SHP77 (cell line): ENCODE results near the gene MTUS2.

Experiments
- DNase-seq, 2 experiments: peaks; one replicate each; lab custom pipeline; 2025; lab: John Stamatoyannopoulos, UW

Gene MTUS2

DNA sequence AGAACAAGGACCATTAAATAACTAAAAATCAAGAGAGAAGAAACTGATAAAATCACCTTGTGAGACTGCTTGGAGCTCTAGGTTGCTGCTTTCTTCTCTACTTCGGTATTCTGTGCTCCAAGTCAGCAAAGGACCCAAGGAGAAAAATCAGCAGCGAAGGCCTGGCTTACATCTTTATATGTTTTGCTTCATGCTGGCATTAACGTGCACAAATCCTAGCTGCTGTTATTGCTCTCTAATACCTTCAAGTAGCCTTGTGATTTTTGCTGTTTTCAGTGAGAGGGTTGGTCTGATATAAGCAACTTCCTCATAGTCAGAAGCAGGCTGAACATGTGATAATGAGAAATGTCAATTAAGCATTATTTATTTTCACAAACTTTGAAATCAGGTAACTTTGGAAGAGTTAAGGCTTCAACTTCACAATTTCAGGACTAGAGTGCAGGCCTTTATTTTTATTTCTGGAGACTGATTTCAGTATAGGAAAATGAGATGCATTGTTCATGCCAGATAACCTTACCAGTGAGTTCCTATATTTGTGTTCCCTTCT, 410.2 kb downstream of the MTUS2 start:
- no peak for DNase-seq

DNA sequence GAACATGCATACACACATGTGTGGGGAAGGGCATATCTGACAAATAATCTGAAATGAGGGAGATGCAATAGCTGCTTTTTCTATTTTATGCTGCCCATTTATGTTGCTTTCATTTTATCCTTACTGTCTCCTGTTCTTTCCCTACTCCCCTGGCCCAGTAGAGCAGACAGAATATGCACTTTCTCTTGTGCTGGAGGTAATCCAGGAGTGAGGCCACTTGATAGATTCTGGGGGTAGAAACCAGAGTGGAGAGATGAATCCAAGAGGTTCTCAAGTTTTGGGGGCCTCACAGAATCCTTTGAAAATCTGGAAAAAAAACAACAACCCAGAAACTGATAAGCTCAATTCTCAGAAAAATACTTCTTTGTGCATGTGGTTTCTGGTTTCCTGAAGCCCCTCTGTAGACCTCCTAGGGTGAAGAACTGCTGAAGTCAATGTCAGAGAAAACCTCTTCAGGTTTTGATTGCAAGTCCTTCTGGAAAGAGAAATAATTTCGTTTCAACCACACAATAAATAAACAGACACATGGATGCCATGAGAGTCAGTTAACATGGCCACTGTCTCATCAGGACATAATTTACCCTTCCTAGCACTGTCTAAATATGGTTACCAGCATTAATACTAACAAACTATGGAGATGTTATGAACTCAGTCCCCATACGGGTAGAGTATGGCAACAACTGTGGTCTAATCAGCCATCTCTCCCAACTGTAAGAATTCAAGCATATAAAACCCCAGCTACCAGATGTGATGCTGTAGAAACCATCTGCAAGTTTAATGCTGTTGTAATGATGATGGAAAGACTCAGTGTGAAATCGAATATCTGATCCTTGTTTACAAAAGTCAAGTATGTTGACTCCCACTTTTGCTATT, 419.8 kb downstream of the MTUS2 start:
- no peak for DNase-seq

DNA sequence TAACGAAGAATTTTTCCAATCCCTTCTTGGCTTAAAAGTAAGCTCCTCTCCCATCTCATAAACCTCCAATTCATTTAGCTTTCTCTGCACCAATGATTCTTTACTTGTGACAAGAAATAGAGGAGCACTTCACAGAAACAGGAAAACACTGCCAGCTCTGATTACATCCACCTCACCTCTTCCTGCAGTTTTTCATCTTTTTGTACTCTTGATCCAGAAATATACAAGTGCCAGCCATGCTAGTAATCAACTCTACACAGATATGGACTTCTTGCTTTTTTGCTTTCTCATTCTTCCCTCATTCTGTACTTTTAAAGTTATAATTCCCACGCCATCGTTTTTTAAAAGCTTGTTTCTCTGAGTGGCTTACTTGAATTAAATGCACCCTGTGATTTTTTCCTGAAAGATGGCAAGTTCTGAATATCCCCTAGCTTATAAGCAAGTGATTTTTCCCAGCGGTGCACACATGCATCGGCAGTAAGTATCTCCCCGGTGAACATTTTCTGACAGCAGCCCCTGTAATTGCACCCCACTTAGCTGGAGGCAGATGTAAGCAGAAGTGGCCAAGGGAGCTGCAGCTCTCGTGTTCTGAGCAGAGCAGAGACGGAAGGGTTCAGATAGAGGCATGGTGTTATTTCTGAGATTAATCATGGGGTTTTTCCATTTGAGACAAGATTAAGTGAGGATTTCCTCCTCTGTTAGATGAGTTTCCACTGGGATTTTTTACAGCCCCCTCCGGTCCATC, 434.7 kb downstream of the MTUS2 start:
- no peak for DNase-seq

DNA sequence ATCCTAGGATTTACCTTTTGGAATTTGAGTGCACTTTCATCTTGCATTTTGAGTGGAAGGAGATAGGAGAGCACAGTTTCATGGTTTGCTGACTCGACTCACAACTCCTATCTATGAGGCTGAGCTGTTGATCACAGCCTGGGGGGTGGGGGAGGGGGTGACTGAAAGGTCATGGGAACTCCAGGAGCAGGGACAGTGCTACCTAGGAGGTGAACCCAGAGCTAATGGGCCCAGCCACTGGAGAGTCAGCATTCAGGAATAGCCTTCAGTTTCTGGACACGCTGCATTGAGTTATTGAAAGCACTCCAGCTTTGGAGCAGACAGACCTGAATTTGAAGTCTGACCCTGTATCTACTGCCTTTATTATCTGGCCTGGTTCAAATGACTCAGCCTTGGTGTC, 435.4 kb downstream of the MTUS2 start:
- DNase-seq: no peak

DNA sequence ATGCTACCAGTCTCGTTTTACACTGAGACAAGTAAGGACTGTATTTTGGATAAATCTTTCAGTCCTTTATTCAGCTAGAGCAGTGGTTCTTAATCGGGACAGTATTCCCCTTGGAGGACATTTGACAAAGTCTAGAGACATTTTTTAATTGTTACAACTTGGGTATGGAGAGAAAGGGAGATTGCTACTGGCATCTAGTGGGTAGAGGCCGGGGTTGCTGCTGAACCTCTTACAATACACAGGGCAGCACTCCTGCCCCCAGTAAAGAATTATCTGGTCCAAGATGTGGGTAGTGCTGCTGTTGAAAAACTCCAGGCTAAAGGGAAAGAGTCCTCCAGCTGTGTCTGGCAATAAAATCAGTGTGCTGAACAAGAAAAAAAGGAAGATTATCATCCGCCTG, 440.5 kb downstream of the MTUS2 start:
- DNase-seq: no peak

DNA sequence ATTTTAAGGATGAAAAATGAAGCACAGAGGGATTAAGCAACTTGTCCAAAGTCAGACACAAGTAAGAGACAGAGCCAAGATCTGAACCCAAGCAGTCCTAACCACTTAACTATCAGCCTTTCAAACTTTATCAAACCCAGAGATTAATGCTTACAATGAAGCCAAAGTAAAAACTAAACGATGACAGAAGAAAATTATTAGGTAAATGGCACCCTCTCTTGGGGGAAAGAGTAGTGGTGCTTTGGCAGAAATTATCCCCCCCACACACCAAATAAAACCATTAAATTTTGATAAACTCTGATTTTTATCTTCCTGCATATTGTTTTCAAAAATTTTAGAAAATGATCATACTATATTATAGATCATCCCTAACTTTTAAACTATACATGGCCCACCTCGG, 446.1 kb downstream of the MTUS2 start:
- DNase-seq: no peak

DNA sequence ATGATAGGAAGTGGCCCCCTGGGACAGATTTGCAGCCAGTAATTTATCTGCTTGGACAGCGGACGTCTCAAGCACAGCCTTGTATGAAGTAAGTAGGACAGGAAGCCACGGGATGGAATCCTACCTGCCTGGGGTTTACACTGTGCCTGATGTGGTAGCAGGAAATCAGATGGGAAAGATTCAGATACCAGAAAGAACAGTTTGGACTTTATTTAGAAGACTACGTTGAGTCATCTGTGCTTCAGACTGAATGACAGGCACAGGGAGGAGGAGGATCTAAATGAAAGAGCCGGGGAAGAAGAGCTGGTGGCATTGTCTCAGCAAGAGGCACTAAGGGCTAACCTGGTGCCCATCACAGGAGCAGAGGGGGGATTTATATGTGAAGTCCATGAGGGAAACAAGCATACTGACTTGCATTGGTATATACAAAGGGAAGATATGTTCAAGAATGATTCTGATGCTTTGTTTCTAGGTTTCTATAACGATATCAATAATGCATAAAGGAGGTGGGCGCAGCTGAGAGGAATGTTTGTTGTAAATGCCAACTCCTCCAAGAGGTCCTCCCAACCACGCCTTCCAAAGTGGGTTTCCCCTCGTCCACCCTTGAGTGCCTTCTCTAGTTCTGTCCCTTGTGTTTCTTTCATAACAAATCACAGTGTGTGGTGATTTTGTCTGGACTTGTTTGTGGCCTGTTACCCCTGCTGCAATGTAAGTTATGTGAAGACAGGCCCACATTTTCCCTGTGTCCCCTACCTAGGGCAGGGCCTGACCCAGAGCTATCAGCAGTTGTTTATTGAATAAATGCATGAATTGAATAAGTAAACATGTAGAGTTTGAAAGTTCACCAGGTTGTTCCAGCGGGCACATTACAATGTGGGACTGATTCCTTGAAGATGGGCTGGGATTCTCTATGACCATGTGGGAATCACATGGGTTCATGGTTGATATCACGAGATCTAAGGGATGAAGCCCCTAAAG, 446.9 kb downstream of the MTUS2 start:
- DNase-seq: no peak

DNA sequence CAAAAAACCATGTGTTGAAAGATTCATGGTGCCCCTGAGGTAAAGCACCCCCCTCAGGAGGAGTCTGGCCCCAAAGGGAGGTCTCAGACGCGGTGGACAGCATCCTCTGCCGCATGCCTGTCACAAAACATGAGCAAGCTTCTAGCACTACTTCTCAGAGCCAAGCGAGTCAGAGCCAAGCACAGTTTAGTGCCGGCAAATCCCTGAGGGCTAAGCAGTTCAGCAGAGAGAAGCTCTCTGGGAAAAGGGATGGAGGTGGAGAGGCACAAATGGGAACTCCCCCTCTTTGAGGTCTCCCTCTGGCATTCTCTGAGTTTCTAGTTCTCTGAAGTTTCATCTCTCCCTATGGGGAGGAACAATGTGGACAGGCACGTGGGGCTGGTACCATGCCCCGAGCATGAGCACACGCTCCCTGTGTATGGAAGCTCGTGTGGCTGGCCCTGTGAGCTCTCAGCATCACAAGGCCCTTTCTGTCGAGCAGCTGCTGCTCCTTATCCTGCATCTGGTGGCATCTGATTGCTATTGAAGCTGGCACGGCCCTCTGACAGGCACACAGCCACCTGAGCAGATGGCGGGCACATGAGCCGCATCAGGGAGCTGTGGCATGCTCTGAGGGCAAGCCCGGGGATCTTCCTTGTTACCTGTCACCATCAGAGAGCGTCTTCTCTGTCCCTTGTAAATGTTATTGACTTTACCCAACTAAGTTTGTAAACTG, 450.3 kb downstream of the MTUS2 start:
- no peak for DNase-seq

DNA sequence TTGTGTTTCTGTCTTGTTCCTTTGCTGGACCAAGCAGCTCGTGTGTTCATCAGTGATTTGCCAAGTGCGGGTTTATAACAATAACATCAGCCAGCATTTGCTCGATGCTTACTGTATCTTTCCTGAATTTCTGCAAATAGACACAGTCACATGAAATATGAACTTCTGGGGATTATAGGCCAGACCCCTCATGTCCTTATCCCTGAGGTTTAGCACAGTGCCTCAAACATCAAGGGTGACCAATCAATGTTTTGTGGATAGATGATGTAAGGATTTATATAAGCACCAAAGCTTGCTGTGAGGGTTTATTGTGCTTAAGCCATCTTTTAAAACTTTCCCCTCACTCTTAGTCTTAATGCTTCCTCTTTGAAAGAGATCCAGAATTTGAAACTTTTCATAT, 451.5 kb downstream of the MTUS2 start:
- DNase-seq: no peak

DNA sequence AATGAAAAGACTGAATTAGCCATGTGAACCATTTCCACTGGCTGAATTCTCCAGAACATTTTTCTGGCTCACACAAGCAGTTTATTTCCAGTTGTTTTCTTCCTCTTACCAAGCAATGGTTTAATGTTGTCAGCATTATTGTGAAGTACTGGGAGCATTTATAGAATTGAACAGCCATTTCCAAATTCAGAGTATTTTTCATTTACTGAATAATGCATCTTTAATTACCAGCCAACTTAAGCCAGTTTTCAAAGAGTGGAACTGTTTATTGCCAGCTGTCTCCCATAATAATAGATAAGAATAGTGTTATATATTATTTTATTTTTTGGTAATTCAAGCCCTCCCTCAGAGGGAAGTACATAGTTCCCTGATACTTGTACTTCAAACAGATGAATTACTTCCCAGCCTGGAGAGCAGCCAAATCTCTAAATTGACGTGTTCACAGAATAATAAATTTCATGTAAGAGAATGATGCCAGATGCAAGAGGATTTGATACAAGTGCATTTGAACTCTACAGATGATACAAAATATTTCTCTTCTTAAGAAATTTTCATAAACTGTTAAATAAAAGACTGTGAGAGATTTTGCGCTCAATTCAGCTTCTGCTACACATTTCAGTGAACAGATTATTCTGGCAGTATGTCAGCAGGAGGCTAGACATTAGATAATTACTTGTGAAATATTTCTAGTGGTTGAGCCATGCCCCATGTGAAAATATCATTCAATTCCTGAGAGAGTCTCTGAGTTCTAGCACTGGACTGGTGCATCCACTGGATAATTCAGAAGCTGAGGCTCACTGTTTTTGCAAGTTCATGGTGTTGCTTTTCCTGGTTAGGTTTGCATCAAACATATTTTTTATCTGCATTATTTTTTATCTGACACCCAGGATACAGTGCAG, 459.5 kb downstream of the MTUS2 start:
- DNase-seq: no peak

DNA sequence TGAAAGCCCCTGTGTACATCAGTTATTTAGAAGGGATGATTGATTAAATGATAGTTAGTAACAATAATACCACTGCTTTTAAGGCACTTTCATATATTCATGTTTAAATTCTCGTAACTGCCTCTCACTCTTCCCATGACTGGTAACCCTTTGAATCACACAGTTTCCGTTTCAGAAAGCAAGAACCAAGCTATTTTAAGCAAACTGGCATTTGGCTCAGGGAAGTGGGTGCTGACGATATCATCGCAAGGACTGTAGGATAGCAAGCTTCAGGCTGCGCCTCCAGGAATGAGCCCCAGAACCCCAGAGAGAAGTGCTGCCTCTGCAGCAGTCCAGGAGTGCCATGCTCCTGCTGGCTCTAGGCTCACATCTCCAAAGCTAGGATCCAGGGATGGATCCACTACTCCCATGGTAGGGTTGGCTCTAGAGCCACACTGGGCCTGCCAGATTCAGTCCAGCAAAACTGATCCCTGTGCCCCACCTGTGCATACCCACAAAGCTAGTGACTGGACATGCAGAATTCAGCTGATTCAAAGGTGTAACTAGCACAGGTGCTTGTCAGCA, 461.9 kb downstream of the MTUS2 start:
- DNase-seq: no peak

DNA sequence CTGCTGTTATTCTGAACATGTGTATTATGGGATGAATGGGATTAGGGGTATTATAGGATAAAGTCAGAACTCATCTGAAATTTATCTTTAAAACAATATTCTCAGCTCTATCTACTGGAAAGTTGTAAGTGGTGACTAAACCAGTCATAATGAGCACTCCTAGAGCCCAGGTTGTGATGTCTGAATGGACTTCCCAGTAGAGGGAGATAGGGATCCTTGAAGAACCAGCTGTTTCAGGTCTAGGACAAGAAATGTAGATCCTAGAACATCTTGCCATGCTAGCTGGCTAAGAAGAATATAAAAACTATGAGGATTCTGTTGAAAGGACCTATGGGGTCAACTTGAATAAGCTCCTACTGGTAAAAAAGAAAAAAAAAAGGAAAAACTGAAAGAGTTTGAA, 464.6 kb downstream of the MTUS2 start:
- DNase-seq: no peak

DNA sequence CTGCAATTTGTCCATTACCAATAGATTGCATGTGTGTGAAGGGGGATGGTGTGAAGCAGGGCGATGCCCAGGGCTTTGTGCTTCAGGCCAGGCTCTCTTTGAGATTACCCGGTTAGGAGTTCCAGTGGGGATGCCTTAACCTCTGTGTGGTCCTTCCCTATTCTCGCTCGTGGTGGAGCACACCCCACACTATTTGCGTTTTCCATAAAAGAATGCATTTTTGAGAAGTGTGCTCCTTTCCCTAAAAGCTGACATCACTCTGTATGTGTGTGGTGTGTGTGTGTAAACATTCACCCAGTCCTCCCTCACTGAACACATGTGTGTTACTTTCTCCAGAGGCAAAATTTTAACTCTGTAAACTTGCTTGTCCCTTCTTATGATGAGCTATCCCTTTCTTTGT, 467.1 kb downstream of the MTUS2 start:
- no peak for DNase-seq

DNA sequence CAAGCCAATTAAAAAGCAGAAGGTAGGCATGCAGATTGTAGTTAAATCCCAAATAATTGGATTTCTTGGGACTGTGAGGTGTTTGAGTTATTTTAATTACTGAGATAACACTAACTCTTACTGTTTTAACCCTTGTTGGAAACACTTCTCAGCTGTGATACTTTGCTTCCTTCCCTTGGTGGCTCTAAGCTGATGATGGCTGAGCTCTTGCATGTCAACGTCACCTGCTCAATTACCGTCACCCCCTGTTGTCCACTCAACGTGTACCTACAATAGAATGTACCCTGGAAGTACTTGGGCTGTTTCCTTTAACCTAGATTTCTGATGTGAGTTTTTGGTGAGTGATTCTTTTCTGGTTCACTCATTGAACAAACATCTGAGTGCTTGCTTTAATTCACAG, 471.9 kb downstream of the MTUS2 start:
- DNase-seq: no peak

DNA sequence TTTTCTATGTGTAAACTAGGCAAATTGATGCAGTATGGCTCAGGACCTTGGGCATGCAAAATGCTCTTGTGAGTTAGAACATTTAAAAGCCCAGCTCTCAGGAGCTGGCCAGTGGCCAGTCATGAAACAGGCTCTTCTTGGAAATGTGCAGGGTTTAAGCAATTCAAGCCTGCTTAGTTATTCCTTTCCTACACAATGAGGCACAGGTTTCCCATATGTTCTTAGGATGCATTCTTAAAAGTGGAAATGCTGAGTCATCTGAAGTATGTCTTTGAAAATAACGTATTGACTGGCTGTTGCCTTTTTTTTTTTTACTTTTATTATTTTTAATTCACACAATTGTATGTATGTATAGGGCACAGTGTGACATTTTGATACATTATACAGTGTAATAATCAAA, 474.7 kb downstream of the MTUS2 start:
- no peak for DNase-seq

DNA sequence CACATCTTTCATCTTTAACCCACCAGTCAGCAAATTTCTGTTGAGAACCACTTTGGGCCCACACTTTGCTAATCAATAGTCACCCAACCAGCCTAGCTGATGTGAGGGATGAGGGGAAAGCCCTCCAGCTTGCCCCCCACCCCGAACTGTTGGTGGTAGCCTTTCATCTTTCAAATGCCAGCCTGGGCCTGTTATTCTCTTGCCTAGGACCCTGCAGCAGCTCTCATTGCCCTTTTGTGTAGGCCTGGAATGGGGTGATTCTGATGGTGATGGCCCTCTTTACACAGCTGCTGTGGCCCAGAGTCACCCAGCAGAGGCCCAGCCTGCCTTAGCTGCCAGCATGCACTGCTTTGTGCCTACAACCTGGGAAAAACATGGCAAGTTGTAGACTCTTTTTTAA, 480.9 kb downstream of the MTUS2 start:
- no peak for DNase-seq

DNA sequence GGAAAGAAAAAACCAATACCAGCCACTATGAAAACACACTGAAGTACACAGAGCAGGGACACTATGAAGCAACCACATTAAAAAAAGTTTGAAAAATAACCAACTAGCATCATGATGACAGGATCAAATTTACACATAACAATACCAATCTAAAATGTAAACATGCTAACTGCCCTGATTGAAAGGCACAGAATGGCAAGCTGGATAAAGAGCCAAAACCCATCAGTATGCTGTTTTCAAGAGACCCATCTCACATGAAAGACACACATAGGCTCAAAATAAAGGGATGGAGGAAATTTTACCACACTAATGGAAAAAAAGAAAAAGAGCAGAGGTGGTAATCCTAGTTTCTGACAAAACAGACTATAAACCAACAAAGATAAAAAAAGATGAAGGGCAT, 484.0 kb downstream of the MTUS2 start:
- DNase-seq: no peak

DNA sequence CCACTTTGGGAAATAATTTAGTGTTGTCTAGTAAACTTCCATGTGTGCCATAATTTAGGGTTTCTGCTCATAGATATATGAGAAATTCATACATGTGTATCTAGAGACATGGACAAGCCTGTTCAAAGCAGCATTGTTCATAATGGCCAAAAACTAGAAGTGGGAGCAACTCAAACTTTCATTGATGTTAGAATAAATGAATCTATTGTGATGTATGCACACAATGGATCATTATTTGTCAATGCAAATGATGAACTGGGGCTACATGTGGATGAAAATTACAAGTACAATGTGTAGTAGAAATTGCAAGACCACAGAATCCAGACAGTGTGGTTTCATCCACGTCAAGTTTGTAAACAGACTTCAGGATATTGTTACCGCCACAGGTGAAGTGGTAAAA, 490.7 kb downstream of the MTUS2 start:
- DNase-seq: no peak

DNA sequence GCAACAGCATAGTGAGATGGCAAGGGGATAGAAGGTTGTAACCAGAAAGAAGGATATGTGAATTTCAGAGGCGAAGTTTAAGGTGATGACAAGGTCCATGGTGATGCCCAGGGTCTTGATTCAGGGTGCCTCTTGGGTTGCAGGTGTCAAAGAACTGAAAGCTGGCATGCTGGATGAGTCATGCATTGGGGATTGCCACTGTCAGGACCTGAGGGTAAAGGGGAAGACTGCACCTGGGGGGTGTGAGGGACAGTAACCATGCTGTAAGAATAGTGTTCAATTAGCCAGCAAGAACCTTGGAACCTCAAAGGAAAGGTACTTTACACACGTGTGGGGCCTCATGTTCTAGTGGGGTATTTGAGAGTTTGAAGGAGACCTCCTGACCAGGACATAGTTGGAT, 495.7 kb downstream of the MTUS2 start:
- DNase-seq: no peak

DNA sequence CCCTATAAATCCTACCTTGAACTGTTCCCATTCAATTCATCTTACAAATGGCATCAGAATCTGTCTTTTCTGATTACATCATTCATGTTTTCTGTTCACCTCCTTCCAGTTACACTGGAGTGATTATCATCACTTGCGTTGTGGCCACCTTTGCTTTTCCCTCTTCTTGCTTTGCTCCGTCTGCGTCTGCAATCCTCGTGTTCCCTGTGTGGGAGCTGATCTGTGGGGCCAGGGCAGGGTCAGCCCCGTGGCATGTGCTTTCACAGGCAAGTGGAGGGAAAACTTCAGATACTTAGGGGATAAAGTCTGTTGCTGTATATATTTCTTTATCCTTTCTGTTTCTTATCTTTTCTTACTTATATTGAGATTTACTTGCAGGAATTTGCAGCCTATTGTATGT, 497.7 kb downstream of the MTUS2 start:
- DNase-seq: no peak
